Colonic mucosa (tissue), 4 donors: ENCODE data around the gene ERICH3. TPM values are rescaled to one million over a fixed set of nuclear protein-coding genes. Genes with fewer than 3 reads are reported as not detected.

Experiments
- DNase-seq: peaks from one replicate; pipeline ENCODE4 v3.0.0-alpha.2; 2020
- H3K27ac ChIP-seq: fragments of 200-600 bp; one replicate; pipeline ENCODE4 v1.8.0; 2021
- H3K27me3 ChIP-seq: fragments of 200-600 bp; one replicate; pipeline ENCODE4 v1.8.0; 2021
- H3K36me3 ChIP-seq: fragments of 200-600 bp; one replicate; pipeline ENCODE4 v1.8.0; 2021
- H3K4me1 ChIP-seq: fragments of 200-600 bp; one replicate; pipeline ENCODE4 v1.8.0; 2021; ENCODE audit warnings: mild to moderate bottlenecking
- H3K4me3 ChIP-seq: fragments of 200-600 bp; one replicate; pipeline ENCODE4 v1.8.0; 2021
- H3K9ac ChIP-seq, 2 donors: one replicate each; pipeline ENCODE4 v1.7.0; 2013; ENCODE audit warnings: control low read depth in 2 of 2, low read depth in 2 of 2, low read length in 2 of 2
- H3K9me3 ChIP-seq: fragments of 200-600 bp; one replicate; pipeline ENCODE4 v1.8.0; 2021
- CTCF ChIP-seq: fragments of 200-600 bp; IDR thresholded peaks from one replicate; pipeline ENCODE4 v1.8.0; 2022; ENCODE audit warnings: antibody characterized with exemption, mild to moderate bottlenecking
- intact Hi-C: fragments of 100-400 bp; cut with DNase I; formaldehyde crosslinking; loops from one replicate; pipeline ENCODE4 v1.14.1; 2022
- total RNA-seq, 2 donors: library from RNA; stranded (reverse); fragmentation: NEBNext Ultra II Directional in 1 of 2; extraction: Animal tissue kit (Norgen Biotek cat#: 25700) in 1 of 2; gene quantifications; one replicate each; pipeline ENCODE4 v1.2.1, GENCODE V29; 2021
- donor health status: healthy.
- donor health status: DM: no; HTN: no; CAD: no.
- donor health status: DM: no; HTN: no; CAD: no.

The ERICH3 gene
- total RNA-seq, 2 donors from 2014 or later = 0.16 TPM; not detected in 1

GRCh38 chr1:74549932-74550331, 123.7 kb downstream of the ERICH3 start:
- intact Hi-C loops = no loop called here

GRCh38 chr1:74548961-74549750, 124.4 kb downstream of the ERICH3 start:
- no peaks in the 10 kb centered on the region for H3K27me3 ChIP-seq
- no peaks in the 10 kb centered on the region for H3K4me1 ChIP-seq
- no peaks in the 10 kb centered on the region for H3K9me3 ChIP-seq
- intact Hi-C loops = no loop called here
- no peak for TF ChIP-seq CTCF
- no peaks in the 10 kb centered on the region for H3K36me3 ChIP-seq
- no peak overlapping the region for H3K9ac ChIP-seq
- H3K27ac ChIP-seq = no peak overlapping the region
- H3K4me3 ChIP-seq = no peak overlapping the region
- no peak for DNase-seq

More at GRCh38 chr1:74549932-74550331, 123.7 kb downstream of the ERICH3 start:
- no peak for TF ChIP-seq CTCF
- no peaks in the 10 kb centered on the region for H3K36me3 ChIP-seq
- H3K27me3 ChIP-seq = no peaks in the 10 kb centered on the region
- H3K27ac ChIP-seq = no peak overlapping the region
- no peak overlapping the region for H3K4me3 ChIP-seq
- no peaks in the 10 kb centered on the region for H3K9me3 ChIP-seq
- no peak overlapping the region for H3K9ac ChIP-seq
- no peaks in the 10 kb centered on the region for H3K4me1 ChIP-seq
- DNase-seq = no peak

- no peak for DNase-seq
- Histone ChIP-seq H3K9ac (no peak overlapping the region), H3K4me3 (no peak overlapping the region), H3K36me3 (no peaks in the 10 kb centered on the region), H3K27me3 (no peaks in the 10 kb centered on the region), H3K27ac (no peak overlapping the region), H3K9me3 (no peaks in the 10 kb centered on the region), H3K4me1 (no peaks in the 10 kb centered on the region)
- intact Hi-C loops = no loop called here
- no peak for TF ChIP-seq CTCF
These were observed 127.8 kb downstream of the ERICH3 start for GRCh38 chr1:74545821-74546220.

GRCh38 chr1:74534241-74534640, 139.4 kb downstream of the ERICH3 start:
- H3K9me3 ChIP-seq = no peaks in the 10 kb centered on the region
- no peaks in the 10 kb centered on the region for H3K27me3 ChIP-seq
- no peak overlapping the region for H3K27ac ChIP-seq
- no peak overlapping the region for H3K9ac ChIP-seq
- no peak for TF ChIP-seq CTCF
- no peak for DNase-seq
- H3K36me3 ChIP-seq = no peaks in the 10 kb centered on the region
- H3K4me1 ChIP-seq = no peaks in the 10 kb centered on the region
- intact Hi-C loops = no loop called here
- no peak overlapping the region for H3K4me3 ChIP-seq

- Histone ChIP-seq H3K36me3 (no peaks in the 10 kb centered on the region), H3K9ac (no peak overlapping the region), H3K4me1 (no peaks in the 10 kb centered on the region), H3K27me3 (no peaks in the 10 kb centered on the region), H3K27ac (no peak overlapping the region), H3K9me3 (no peaks in the 10 kb centered on the region), H3K4me3 (no peak overlapping the region)
- intact Hi-C loops = no loop called here
- no peak for TF ChIP-seq CTCF
- no peak for DNase-seq
These were observed 141.8 kb downstream of the ERICH3 start for GRCh38 chr1:74531796-74532195.
